Sigmoid colon (tissue), 4 donors: ENCODE measurements around the gene ATP6V0B.

Experiments used
- CTCF ChIP-seq, 4 experiments: fragments of 450-650 bp in 3 of 4; fragments of 200-600 bp in 1 of 4; IDR thresholded peaks; one replicate each; pipeline ENCODE4 v1.5.1; 2016 to 2019; ENCODE audit warnings: antibody characterized with exemption in 4 of 4, mild to moderate bottlenecking in 3 of 4, moderate library complexity in 2 of 4
- POLR2A ChIP-seq, 2 donors: fragments of 450-650 bp; IDR thresholded peaks; one replicate each; pipeline ENCODE4 v1.6.1; 2016; ENCODE audit warnings: antibody characterized with exemption in 2 of 2, mild to moderate bottlenecking in 2 of 2, moderate library complexity in 2 of 2
- POLR2AphosphoS5 ChIP-seq, 4 donors: sonication (generic); formaldehyde crosslinking; IDR thresholded peaks; one replicate each; pipeline ENCODE4 v1.6.1; 2017; ENCODE audit warnings: antibody characterized with exemption in 4 of 4

GRCh38 chr1:43980255-43981134 is 5.7 kb downstream of the ATP6V0B start:
- TF ChIP-seq CTCF (IDR thresholded peaks at IDR 0.05) (no peak), POLR2A (IDR thresholded peaks at IDR 0.05) (no peak), POLR2AphosphoS5 (IDR thresholded peaks at IDR 0.05) (no peak)
